Renal pelvis (tissue), 4 donors: ENCODE data around the gene PRR35. TPM values are rescaled to one million over a fixed set of nuclear protein-coding genes. Genes with fewer than 3 reads are reported as not detected.

Experiments
- DNase-seq: peaks from one replicate; pipeline ENCODE4 v3.0.0-alpha.2; 2013
- polyA plus RNA-seq, 3 donors: library from polyadenylated mRNA; unstranded; fragments of 120-200 nt; gene quantifications; one replicate each; pipeline ENCODE4 v1.2.1, GENCODE V29; 2013; ENCODE audit not compliant: insufficient read length in 3 of 3

Gene PRR35
- polyA plus RNA-seq, 3 donors, result 16.0 to 17.8 (median 16.5) TPM

- DNase-seq, result no peak
Observed at GRCh38 chr16:544517-544916, 15.7 kb upstream of the PRR35 start.

GRCh38 chr16:546909-547770 lies 13.1 kb upstream of the PRR35 start:
- no peak for DNase-seq

GRCh38 chr16:548586-548985 lies 11.6 kb upstream of the PRR35 start:
- no peak for DNase-seq

- no peak for DNase-seq
Observed at GRCh38 chr16:549544-550263, 10.5 kb upstream of the PRR35 start.

- no peak for DNase-seq
Observed at GRCh38 chr16:551210-551609, 9.0 kb upstream of the PRR35 start.

- no peak for DNase-seq
Observed at GRCh38 chr16:552171-552570, 8.0 kb upstream of the PRR35 start.

DNA sequence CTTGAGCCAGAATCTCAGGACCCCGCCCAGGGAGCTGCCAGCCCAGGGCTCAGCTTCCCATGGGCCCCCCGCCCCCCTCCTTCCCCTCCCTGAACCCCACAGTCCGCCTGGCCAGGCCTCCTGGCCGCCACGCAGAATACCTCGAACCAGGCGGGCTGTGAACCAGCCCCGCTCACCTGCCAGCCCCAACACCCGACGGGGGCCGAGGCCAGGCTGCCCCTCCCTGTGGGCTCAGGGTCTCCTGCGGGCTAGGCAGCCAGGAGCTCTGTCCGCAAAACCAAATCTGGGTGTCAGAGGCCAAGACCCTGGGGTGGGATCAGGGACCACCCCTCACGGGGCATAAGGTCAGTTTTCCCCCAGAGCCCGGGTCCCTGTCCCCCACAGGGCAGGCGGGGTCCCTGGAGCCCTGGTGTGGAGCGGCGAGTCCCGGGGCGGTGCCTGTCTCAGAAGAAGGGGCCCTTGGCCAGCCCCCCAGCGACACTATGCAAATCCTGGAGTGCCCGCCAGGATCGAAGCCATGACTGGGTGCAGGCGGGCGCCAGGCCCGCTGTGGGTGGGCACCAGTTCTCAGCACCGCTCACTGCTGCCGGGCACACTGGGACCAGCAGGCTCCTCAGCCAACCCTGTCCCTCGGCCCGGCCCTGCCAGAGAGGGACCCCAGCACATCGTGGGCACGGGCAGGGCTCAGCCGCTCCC lies 6.4 kb upstream of the PRR35 start:
- DNase-seq, result no peak

GRCh38 chr16:554297-554621 lies 5.9 kb upstream of the PRR35 start:
- DNase-seq, result no peak

GRCh38 chr16:554640-555365 lies 5.4 kb upstream of the PRR35 start:
- DNase-seq, result no peak

- no peak for DNase-seq
Observed at GRCh38 chr16:555528-556473, 4.4 kb upstream of the PRR35 start.

GRCh38 chr16:556474-557173 lies 3.6 kb upstream of the PRR35 start:
- DNase-seq, result no peak

DNA sequence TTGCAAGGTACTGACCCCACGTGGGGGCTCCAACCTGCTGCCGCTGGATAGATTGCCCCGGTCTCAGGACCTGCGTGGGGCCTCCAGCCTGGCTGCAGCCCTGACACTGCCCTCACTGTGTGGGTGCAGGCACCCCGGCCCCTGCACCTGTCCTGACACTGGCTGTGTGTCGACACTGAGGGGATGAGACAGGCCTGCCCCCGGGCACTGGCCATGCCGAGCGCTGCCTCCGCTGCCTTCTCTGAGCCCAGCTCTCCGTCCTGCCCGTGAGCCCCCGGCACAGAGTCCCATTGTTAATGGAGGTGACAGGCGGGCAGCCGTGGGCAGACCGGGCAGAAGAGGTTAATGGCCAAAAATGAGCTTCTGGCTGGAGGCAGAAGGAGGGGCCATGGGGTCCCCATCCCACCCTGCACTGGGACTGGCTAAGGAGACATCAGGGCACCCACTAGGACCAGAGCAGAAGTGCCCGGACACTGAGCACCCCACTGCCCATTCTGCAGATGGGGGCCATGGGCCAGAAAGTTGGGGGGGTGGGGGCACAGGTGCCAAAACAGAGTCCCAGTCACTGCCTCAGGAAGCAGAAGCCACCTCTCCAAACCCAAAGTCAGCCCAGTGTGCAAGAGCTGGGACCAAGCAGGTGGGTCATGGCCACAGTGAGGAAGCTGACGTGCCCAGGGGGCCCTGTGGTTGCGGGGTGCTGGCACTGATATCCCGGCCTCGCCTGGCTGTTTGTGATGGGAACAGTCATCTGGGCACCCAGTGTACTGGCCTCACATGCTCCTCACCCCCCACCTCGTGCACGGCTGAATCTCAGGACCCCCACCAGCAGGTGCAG lies 2.5 kb upstream of the PRR35 start:
- DNase-seq, result no peak

- DNase-seq, result no peak
Observed at GRCh38 chr16:558298-559020, 1.7 kb upstream of the PRR35 start.

GRCh38 chr16:559021-559380 lies 1.2 kb upstream of the PRR35 start:
- no peak for DNase-seq

- DNase-seq, result no peak
Observed at GRCh38 chr16:559411-560203, 587 bp upstream of the PRR35 start.

- DNase-seq, result no peak
Observed at GRCh38 chr16:560701-561412, 663 bp downstream of the PRR35 start.

GRCh38 chr16:561413-561794 lies 1.2 kb downstream of the PRR35 start:
- DNase-seq, result no peak
